Spleen (tissue), 7 donors: ENCODE data around the gene PDCD10.

Experiments used
- POLR2A ChIP-seq, 3 donors: fragments of 450-650 bp; IDR thresholded peaks; one replicate each; pipeline ENCODE4 v1.5.1; 2017; ENCODE audit warnings: antibody characterized with exemption in 3 of 3, mild to moderate bottlenecking in 1 of 3
- TF ChIP-seq, protein P1 (sequence below), 11 experiments: fragments of 200-600 bp in 7 of 11; fragments of 450-650 bp in 4 of 11; sonication (generic) in 4 of 11; IDR thresholded peaks in 8 of 11; conservative IDR thresholded peaks in 3 of 11; 1 replicate in 7 of 11; 2 replicates in 4 of 11; pipeline versions ENCODE4 v1.4.0 to v1.8.0; 2016 to 2021; ENCODE audit warnings: antibody characterized with exemption in 11 of 11, inconsistent platforms in 4 of 11, mild to moderate bottlenecking in 1 of 11
- donor health status: DM: no; HTN: no; CAD: no; lungs with moderate emphysema.
- donor health status: DM: no; HTN: no; CAD: no.
- donor health status: DM: no; HTN: no; CAD: no.

DNA sequence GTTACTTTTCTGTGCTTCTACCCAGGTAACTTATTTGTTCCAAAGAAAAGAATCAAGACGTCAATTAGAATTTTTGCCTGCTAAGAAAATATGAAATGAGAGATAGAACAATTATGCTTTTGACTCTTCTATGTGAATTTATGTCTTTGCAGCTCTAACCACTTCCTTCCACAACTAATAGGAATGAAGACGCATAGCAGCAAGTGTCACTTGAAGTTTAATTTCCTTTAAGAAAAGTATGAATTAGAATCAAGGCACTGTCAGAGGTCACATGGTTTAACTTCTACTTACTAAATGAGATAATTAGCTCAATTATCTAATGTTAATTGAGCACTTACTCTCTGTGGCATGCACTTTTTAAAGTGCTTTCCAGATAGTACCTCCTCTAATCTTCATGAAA lies 84.2 kb downstream of the PDCD10 start:
- TF ChIP-seq, protein P1, sequence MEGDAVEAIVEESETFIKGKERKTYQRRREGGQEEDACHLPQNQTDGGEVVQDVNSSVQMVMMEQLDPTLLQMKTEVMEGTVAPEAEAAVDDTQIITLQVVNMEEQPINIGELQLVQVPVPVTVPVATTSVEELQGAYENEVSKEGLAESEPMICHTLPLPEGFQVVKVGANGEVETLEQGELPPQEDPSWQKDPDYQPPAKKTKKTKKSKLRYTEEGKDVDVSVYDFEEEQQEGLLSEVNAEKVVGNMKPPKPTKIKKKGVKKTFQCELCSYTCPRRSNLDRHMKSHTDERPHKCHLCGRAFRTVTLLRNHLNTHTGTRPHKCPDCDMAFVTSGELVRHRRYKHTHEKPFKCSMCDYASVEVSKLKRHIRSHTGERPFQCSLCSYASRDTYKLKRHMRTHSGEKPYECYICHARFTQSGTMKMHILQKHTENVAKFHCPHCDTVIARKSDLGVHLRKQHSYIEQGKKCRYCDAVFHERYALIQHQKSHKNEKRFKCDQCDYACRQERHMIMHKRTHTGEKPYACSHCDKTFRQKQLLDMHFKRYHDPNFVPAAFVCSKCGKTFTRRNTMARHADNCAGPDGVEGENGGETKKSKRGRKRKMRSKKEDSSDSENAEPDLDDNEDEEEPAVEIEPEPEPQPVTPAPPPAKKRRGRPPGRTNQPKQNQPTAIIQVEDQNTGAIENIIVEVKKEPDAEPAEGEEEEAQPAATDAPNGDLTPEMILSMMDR (IDR thresholded peaks at IDR 0.05 in 8 of 11, conservative IDR thresholded peaks at IDR 0.05 in 3 of 11): no peak
- no peak for TF ChIP-seq POLR2A (IDR thresholded peaks at IDR 0.05)
